Right lobe of liver (tissue), 4 donors: ENCODE results near the gene IL34.

Experiments used
- CTCF ChIP-seq, 4 donors: fragments of 200-600 bp in 3 of 4; fragments of 450-650 bp in 1 of 4; IDR thresholded peaks; one replicate each; pipeline versions ENCODE4 v1.5.1 to v1.8.0; 2016 to 2022; ENCODE audit warnings: antibody characterized with exemption in 4 of 4, mild to moderate bottlenecking in 2 of 4
- POLR2A ChIP-seq: fragments of 450-650 bp; IDR thresholded peaks from one replicate; pipeline ENCODE4 v1.6.1; 2017; ENCODE audit warnings: antibody characterized with exemption, mild to moderate bottlenecking
- donor health status: DM: no; HTN: no; CAD: no.
- donor health status: DM: no; HTN: no; CAD: no.
- donor health status: DM: no; HTN: yes; CAD: no.

GRCh38 chr16:70650216-70650615 lies 3.9 kb downstream of the IL34 start:
- TF ChIP-seq CTCF (IDR thresholded peaks at IDR 0.05) (no peak), POLR2A (no peak)
